ENCODE results near the gene ZNF441. TPM values are rescaled to one million over a fixed set of nuclear protein-coding genes. Genes with fewer than 3 reads are reported as not detected.

The ZNF441 gene
- total and polyA plus RNA-seq, 2 of the 13 experiments (the other 11 are each of a cell fraction or from before 2014, with no cell fraction given) = 2.8 to 10.0 TPM

DNA sequence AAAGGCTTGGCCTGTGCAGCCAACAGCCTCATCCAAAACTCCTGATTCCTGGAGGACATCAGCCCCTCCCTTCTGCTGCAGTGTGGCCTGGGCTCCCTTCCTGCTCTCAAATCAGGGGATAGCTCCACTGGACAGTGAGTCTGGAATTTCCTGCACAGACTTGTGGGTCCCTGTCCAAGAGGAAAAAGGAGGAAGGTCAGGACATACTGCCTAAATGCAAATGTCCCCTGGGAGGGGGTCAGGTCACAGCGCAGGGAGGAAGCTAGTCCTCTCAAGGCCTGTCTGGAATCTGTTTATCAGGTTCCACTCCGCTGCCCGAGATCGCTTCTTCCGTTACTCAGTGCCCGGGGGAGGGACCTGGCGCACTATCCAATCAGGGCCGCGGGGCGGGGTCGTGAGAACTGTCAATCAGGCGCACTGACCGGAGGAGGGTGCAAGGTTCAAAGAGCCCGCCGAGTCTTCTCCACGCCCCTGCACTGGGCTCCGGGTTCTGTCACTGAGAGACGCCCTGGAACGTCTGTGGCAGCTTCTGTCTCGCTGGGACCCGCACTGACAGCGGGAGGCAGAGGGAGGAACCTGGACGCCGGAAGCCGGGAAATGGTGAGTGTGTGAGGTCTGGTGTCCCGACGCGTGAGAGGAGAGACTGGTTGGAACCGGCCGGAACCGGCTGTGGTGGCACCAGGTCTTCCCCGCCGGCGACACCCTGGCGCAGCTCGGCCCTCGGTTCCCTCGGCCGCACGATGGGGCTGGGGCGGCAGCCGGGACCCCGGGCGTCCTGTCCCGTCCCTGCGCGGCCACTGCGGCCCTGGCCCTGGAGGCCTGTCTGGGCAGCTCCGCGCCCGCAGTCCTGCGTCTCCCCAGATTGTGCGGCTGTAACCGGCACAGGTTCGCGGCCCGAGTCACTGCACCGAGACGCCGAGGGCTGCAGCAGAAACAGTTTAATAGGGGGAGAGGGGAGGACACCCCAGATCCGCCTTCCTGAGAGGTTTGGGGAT is at the start of gene ZNF441 (continued):
- TF ChIP-seq ZNF292 (CRISPR knock-in tag; IDR thresholded peaks at IDR 0.05; ENCODE audit: borderline replicate concordance, low read depth) (peak; percentile 82; the same call in 1 of the 2 replicates), ZNF432 (CRISPR knock-in tag; IDR thresholded peaks at IDR 0.05; ENCODE audit: borderline replicate concordance) (no peak), GABPB1 (CRISPR knock-in tag; IDR thresholded peaks at IDR 0.05) (peak; percentile 75), ZNF235 (CRISPR knock-in tag; IDR thresholded peaks at IDR 0.05; ENCODE audit: borderline replicate concordance) (0 out of 2 replicates have a peak, but pooled peaks have one; percentile 47), MED8 (CRISPR knock-in tag; IDR thresholded peaks at IDR 0.05; ENCODE audit: insufficient replicate concordance) (no peak), ZFP90 (CRISPR knock-in tag; IDR thresholded peaks at IDR 0.05; ENCODE audit: borderline replicate concordance) (no peak; the same call in 1 of the 2 replicates), ZNF260 (CRISPR knock-in tag; IDR thresholded peaks at IDR 0.05; ENCODE audit: borderline replicate concordance, low read depth) (no peak), HMG20A (CRISPR knock-in tag; IDR thresholded peaks at IDR 0.05; ENCODE audit: borderline replicate concordance) (peak; percentile 6; the same call in 1 of the 2 replicates), SIN3A (IDR thresholded peaks at IDR 0.05; ENCODE audit: borderline replicate concordance, low read depth, low read length) (peak; percentile 86)
- TF ChIP-seq, protein P1, sequence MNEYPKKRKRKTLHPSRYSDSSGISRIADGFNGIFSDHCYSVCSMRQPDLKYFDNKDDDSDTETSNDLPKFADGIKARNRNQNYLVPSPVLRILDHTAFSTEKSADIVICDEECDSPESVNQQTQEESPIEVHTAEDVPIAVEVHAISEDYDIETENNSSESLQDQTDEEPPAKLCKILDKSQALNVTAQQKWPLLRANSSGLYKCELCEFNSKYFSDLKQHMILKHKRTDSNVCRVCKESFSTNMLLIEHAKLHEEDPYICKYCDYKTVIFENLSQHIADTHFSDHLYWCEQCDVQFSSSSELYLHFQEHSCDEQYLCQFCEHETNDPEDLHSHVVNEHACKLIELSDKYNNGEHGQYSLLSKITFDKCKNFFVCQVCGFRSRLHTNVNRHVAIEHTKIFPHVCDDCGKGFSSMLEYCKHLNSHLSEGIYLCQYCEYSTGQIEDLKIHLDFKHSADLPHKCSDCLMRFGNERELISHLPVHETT (CRISPR knock-in tag; conservative IDR thresholded peaks at IDR 0.05) = 0 out of 2 replicates have a peak, but pooled peaks have one; percentile 25
- TF ChIP-seq, protein P2, sequence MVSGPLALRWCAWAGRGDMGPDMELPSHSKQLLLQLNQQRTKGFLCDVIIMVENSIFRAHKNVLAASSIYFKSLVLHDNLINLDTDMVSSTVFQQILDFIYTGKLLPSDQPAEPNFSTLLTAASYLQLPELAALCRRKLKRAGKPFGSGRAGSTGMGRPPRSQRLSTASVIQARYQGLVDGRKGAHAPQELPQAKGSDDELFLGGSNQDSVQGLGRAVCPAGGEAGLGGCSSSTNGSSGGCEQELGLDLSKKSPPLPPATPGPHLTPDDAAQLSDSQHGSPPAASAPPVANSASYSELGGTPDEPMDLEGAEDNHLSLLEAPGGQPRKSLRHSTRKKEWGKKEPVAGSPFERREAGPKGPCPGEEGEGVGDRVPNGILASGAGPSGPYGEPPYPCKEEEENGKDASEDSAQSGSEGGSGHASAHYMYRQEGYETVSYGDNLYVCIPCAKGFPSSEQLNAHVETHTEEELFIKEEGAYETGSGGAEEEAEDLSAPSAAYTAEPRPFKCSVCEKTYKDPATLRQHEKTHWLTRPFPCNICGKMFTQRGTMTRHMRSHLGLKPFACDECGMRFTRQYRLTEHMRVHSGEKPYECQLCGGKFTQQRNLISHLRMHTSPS (CRISPR knock-in tag; IDR thresholded peaks at IDR 0.05; ENCODE audit: low read depth) = peak; percentile 38; the same call in 1 of the 2 replicates
- TF ChIP-seq, protein P3, sequence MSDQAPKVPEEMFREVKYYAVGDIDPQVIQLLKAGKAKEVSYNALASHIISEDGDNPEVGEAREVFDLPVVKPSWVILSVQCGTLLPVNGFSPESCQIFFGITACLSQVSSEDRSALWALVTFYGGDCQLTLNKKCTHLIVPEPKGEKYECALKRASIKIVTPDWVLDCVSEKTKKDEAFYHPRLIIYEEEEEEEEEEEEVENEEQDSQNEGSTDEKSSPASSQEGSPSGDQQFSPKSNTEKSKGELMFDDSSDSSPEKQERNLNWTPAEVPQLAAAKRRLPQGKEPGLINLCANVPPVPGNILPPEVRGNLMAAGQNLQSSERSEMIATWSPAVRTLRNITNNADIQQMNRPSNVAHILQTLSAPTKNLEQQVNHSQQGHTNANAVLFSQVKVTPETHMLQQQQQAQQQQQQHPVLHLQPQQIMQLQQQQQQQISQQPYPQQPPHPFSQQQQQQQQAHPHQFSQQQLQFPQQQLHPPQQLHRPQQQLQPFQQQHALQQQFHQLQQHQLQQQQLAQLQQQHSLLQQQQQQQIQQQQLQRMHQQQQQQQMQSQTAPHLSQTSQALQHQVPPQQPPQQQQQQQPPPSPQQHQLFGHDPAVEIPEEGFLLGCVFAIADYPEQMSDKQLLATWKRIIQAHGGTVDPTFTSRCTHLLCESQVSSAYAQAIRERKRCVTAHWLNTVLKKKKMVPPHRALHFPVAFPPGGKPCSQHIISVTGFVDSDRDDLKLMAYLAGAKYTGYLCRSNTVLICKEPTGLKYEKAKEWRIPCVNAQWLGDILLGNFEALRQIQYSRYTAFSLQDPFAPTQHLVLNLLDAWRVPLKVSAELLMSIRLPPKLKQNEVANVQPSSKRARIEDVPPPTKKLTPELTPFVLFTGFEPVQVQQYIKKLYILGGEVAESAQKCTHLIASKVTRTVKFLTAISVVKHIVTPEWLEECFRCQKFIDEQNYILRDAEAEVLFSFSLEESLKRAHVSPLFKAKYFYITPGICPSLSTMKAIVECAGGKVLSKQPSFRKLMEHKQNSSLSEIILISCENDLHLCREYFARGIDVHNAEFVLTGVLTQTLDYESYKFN (CRISPR knock-in tag; conservative IDR thresholded peaks at IDR 0.05) = peak; percentile 62
- TF ChIP-seq, protein P4, sequence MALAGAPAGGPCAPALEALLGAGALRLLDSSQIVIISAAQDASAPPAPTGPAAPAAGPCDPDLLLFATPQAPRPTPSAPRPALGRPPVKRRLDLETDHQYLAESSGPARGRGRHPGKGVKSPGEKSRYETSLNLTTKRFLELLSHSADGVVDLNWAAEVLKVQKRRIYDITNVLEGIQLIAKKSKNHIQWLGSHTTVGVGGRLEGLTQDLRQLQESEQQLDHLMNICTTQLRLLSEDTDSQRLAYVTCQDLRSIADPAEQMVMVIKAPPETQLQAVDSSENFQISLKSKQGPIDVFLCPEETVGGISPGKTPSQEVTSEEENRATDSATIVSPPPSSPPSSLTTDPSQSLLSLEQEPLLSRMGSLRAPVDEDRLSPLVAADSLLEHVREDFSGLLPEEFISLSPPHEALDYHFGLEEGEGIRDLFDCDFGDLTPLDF (CRISPR knock-in tag; IDR thresholded peaks at IDR 0.05) = no peak
- TF ChIP-seq, protein P5, sequence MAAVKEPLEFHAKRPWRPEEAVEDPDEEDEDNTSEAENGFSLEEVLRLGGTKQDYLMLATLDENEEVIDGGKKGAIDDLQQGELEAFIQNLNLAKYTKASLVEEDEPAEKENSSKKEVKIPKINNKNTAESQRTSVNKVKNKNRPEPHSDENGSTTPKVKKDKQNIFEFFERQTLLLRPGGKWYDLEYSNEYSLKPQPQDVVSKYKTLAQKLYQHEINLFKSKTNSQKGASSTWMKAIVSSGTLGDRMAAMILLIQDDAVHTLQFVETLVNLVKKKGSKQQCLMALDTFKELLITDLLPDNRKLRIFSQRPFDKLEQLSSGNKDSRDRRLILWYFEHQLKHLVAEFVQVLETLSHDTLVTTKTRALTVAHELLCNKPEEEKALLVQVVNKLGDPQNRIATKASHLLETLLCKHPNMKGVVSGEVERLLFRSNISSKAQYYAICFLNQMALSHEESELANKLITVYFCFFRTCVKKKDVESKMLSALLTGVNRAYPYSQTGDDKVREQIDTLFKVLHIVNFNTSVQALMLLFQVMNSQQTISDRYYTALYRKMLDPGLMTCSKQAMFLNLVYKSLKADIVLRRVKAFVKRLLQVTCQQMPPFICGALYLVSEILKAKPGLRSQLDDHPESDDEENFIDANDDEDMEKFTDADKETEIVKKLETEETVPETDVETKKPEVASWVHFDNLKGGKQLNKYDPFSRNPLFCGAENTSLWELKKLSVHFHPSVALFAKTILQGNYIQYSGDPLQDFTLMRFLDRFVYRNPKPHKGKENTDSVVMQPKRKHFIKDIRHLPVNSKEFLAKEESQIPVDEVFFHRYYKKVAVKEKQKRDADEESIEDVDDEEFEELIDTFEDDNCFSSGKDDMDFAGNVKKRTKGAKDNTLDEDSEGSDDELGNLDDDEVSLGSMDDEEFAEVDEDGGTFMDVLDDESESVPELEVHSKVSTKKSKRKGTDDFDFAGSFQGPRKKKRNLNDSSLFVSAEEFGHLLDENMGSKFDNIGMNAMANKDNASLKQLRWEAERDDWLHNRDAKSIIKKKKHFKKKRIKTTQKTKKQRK (IDR thresholded peaks at IDR 0.05; ENCODE audit: low read length) = no peak

Data from HepG2 (cell line).